Endothelial cell of umbilical vein (primary cell): ENCODE measurements around the gene CGB8. TPM values are rescaled to one million over a fixed set of nuclear protein-coding genes. Genes with fewer than 3 reads are reported as not detected.

Experiments used
- BruUV-seq: library from RNA; stranded (reverse); fragments of 400-500 nt; replicated peaks from 2 replicates; lab custom pipeline; 2021; lab: Mats Ljungman, UMichigan
- CTCF ChIA-PET: fragments of 300-600, 350-600 bp; sonication (Branson Sonifier 250); formaldehyde crosslinking; loops from one replicate; lab custom pipeline; 2021; ENCODE audit warnings: antibody characterized with exemption, inconsistent platforms; lab: Charles Lee
- POLR2A ChIA-PET: fragments of 300-600, 350-600 bp; sonication (Branson Sonifier 250); formaldehyde crosslinking; loops from one replicate; lab custom pipeline; 2021; ENCODE audit warnings: antibody characterized with exemption, inconsistent platforms; lab: Charles Lee
- DNase-seq: peaks from one replicate; pipeline ENCODE4 v3.0.0-alpha.2; 2011; ENCODE audit warnings: low read depth, low spot score
- FAIRE-seq: peaks from 2 replicates; lab custom pipeline; 2011; peaks lifted over from hg19 to GRCh38; lab: Jason Lieb, UNC
- H2AFZ ChIP-seq: 2 replicates; pipeline ENCODE4 v1.6.0; 2012; ENCODE audit warnings: low read depth, low read length, control low read depth, inconsistent platforms
- H3K27ac ChIP-seq: 2 replicates; pipeline ENCODE4 v1.5.1; 2011; ENCODE audit warnings: low read depth, mild to moderate bottlenecking, control low read depth, low read length, moderate library complexity; ENCODE audit not compliant: insufficient read depth
- H3K27me3 ChIP-seq, 2 experiments: 2 replicates each; pipeline versions ENCODE4 v1.6.0 to v1.6.1; 2011; ENCODE audit warnings: low read length in 2 of 2, mixed read lengths in 1 of 2; ENCODE audit not compliant: control insufficient read depth in 2 of 2, insufficient read depth in 2 of 2
- H3K36me3 ChIP-seq, 2 experiments: 2 replicates in 1 of 2; 3 replicates in 1 of 2; pipeline ENCODE4 v1.5.1; 2011; ENCODE audit warnings: low read length in 2 of 2, mild to moderate bottlenecking in 1 of 2, moderate library complexity in 1 of 2; ENCODE audit not compliant: control insufficient read depth in 2 of 2, insufficient read depth in 2 of 2; ENCODE audit errors: extremely low read depth in 1 of 2
- H3K4me1 ChIP-seq: 3 replicates; pipeline ENCODE4 v1.5.1; 2011; ENCODE audit warnings: mild to moderate bottlenecking, low read length; ENCODE audit not compliant: control insufficient read depth, insufficient read depth; ENCODE audit errors: extremely low read depth
- H3K4me2 ChIP-seq: 2 replicates; pipeline ENCODE4 v1.6.1; 2011; ENCODE audit warnings: low read length, control low read depth, mixed read lengths; ENCODE audit not compliant: insufficient read depth
- H3K4me3 ChIP-seq, 3 experiments: fragments of 200-600 bp in 1 of 3; sonication (generic), shearing (Covaris generic) in 1 of 3; replicated peaks in 1 of 3; 2 replicates each; pipeline ENCODE4 v1.5.1; 2011 to 2016; ENCODE audit warnings: control low read depth in 3 of 3, low read length in 3 of 3, mild to moderate bottlenecking in 2 of 3, inconsistent platforms in 1 of 3, low read depth in 1 of 3, moderate library complexity in 1 of 3; ENCODE audit not compliant: insufficient read depth in 1 of 3
- H3K79me2 ChIP-seq: 2 replicates; pipeline ENCODE4 v1.6.0; 2012; ENCODE audit warnings: low read length, inconsistent platforms; ENCODE audit not compliant: control insufficient read depth, insufficient read depth
- H3K9ac ChIP-seq: replicated peaks from 2 replicates; pipeline ENCODE3; 2011; ENCODE audit warnings: low read length, control low read depth; ENCODE audit not compliant: insufficient read depth; ENCODE audit errors: extremely low read depth
- H3K9me1 ChIP-seq: replicated peaks from 3 replicates; pipeline ENCODE4 v1.6.0; 2011; ENCODE audit warnings: mild to moderate bottlenecking, low read length; ENCODE audit not compliant: control insufficient read depth, insufficient read depth; ENCODE audit errors: extremely low read depth
- H3K9me3 ChIP-seq: replicated peaks from 2 replicates; pipeline ENCODE4 v1.5.1; 2012; ENCODE audit warnings: low read length, inconsistent platforms; ENCODE audit not compliant: control insufficient read depth, insufficient read depth
- H4K20me1 ChIP-seq: replicated peaks from 2 replicates; pipeline ENCODE3; 2011; ENCODE audit warnings: mild to moderate bottlenecking, low read length; ENCODE audit not compliant: control insufficient read depth, insufficient read depth; ENCODE audit errors: extremely low read depth
- EZH2 ChIP-seq: IDR thresholded peaks from 2 replicates; pipeline ENCODE4 v1.6.1; 2012; ENCODE audit warnings: borderline replicate concordance, low read depth, mild to moderate bottlenecking, moderate library complexity, low read length, inconsistent platforms; ENCODE audit not compliant: severe bottlenecking
- FOS ChIP-seq: IDR thresholded peaks from 2 replicates; pipeline ENCODE4 v1.6.1; 2011; ENCODE audit warnings: mild to moderate bottlenecking, low read length, moderate library complexity, borderline replicate concordance; ENCODE audit not compliant: insufficient read depth
- GATA2 ChIP-seq: IDR thresholded peaks from 2 replicates; pipeline ENCODE4 v1.7.0; 2011; ENCODE audit warnings: low read depth, mild to moderate bottlenecking, moderate library complexity, mixed read lengths, low read length; ENCODE audit not compliant: insufficient read length, insufficient read depth
- JUN ChIP-seq: IDR thresholded peaks from 2 replicates; pipeline ENCODE4 v1.6.1; 2011; ENCODE audit warnings: borderline replicate concordance, low read depth; ENCODE audit not compliant: insufficient read length, insufficient read depth
- MYC ChIP-seq: IDR thresholded peaks from one replicate; pipeline ENCODE4 v1.6.1; 2011; ENCODE audit warnings: mild to moderate bottlenecking, low read depth, low read length
- POLR2A ChIP-seq: IDR thresholded peaks from 2 replicates; pipeline ENCODE4 v1.6.1; 2012; ENCODE audit warnings: low read depth, mild to moderate bottlenecking, control low read depth, low read length
- POLR2AphosphoS5 ChIP-seq: IDR thresholded peaks from 2 replicates; pipeline ENCODE4 v1.6.1; 2012; ENCODE audit warnings: low read depth, mild to moderate bottlenecking, control low read depth, low read length, moderate library complexity; ENCODE audit not compliant: insufficient read depth
- dilution Hi-C: fragments of 300-500 bp; cut with MboI; formaldehyde crosslinking; loops from one replicate; pipeline ENCODE4 v1.15.0; 2019; ENCODE audit warnings: low sequenced_read_pairs; ENCODE audit not compliant: extremely low pct_ligation_motif_present
- intact Hi-C: fragments of 100-400 bp; cut with micrococcal nuclease; formaldehyde crosslinking; loops from one replicate; pipeline ENCODE4 v1.10.0; 2022
- polyA plus RNA-seq, 4 experiments: library from polyadenylated mRNA; depleted of rRNA in 3 of 4; stranded (reverse) in 3 of 4; unstranded in 1 of 4; fragments of >200 nt; gene quantifications; 2 replicates each; pipeline versions ENCODE4 v1.2.1 to v1.2.3, GENCODE V29; 2011 to 2012; ENCODE audit warnings: missing spikeins in 1 of 4
- total RNA-seq: library from RNA; stranded (reverse); gene quantifications from 2 replicates; pipeline ENCODE4 v1.2.3, GENCODE V29; 2021
- TF ChIP-seq, protein P1 (sequence below), 2 donors: IDR thresholded peaks; 1 replicate in 1 of 2; 2 replicates in 1 of 2; pipeline ENCODE4 v1.5.1; 2011; ENCODE audit warnings: low read length in 2 of 2, mild to moderate bottlenecking in 2 of 2, moderate library complexity in 2 of 2, control low read depth in 1 of 2, inconsistent platforms in 1 of 2, low read depth in 1 of 2; ENCODE audit not compliant: insufficient read depth in 1 of 2; ENCODE audit errors: extremely low read depth in 1 of 2
- TF ChIP-seq, protein P2 (sequence below): IDR thresholded peaks from 2 replicates; pipeline ENCODE4 v1.6.1; 2011; ENCODE audit not compliant: insufficient read depth, insufficient read length

CGB8 gene
- total and polyA plus RNA-seq, 2 donors (not counting 3 experiments of a cell fraction or from before 2014, with no cell fraction given) = not detected

DNA sequence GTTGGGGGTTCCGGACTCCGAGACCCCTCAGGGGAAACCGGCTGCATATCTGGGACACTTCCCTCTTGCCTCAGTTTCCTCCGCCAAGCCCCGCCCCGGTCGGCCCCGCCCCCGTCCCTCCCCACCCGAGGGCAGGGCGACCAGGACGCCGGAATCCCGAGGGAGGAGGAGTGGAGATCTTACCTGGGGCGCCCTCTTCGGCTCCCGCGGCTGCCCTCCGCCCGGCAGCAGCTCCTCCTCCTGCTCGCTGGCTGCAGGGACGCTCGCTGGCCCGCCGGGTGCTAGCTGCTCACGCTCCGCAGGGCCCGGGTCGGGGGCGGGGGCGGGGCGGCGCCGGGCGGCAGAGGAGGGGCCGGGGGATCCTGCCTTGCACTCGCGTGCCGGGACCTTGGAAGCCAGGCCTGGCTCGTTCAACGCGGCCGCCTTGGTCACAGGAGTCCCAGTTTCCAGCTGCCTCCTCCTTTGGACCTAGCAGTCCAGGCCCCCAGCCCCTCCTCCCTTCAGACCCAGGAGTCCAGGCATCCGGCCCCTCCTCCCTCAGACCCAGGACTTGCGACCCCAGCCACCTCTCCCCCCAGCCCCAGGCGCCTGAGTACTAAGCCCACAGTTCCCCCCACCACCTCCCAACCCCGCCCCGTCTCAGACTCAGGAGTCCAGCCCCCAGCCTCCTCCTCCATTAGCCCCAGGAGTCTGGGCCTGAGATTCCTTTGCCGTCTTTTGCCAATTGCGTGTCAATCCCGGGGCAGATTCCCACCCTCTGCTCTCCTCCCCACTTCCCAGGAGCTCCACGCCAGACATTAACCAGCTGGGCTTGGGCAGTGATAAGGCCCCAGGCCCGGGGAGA lies 16.1 kb upstream of the CGB8 start, which contains the start of gene NTF4:
Gene NTF4 (minus strand): TSS at position 51 of the 844 bp plus-strand sequence. CDS start 2,821 bp downstream, outside the sequence.
- DNase-seq (no peak), FAIRE-seq (no peak)
- no peaks in the 10 kb centered on the region for H3K9me1 ChIP-seq
- no peaks in the 10 kb centered on the region for H4K20me1 ChIP-seq
- TF ChIP-seq FOS = no peak
- TF ChIP-seq, protein P1, sequence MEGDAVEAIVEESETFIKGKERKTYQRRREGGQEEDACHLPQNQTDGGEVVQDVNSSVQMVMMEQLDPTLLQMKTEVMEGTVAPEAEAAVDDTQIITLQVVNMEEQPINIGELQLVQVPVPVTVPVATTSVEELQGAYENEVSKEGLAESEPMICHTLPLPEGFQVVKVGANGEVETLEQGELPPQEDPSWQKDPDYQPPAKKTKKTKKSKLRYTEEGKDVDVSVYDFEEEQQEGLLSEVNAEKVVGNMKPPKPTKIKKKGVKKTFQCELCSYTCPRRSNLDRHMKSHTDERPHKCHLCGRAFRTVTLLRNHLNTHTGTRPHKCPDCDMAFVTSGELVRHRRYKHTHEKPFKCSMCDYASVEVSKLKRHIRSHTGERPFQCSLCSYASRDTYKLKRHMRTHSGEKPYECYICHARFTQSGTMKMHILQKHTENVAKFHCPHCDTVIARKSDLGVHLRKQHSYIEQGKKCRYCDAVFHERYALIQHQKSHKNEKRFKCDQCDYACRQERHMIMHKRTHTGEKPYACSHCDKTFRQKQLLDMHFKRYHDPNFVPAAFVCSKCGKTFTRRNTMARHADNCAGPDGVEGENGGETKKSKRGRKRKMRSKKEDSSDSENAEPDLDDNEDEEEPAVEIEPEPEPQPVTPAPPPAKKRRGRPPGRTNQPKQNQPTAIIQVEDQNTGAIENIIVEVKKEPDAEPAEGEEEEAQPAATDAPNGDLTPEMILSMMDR (IDR thresholded peaks at IDR 0.05; ENCODE audit: extremely low read depth in 1 of 2, insufficient read depth in 1 of 2, low read depth in 1 of 2, low read length in 2 of 2) = no peak
- TF ChIP-seq EZH2 = no peak
- TF ChIP-seq JUN = no peak
- no peak for TF ChIP-seq POLR2A
- TF ChIP-seq GATA2 = no peak
- TF ChIP-seq MYC = no peak
- TF ChIP-seq POLR2AphosphoS5 = no peak
- TF ChIP-seq, protein P2, sequence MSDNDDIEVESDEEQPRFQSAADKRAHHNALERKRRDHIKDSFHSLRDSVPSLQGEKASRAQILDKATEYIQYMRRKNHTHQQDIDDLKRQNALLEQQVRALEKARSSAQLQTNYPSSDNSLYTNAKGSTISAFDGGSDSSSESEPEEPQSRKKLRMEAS = no peak
- POLR2A ChIA-PET = no interaction called here
- H3K36me3 ChIP-seq = no peaks in the 10 kb centered on the region
- H3K79me2 ChIP-seq = no peaks in the 10 kb centered on the region
- dilution Hi-C loops = no loop called here
- no peak within 1 kb of the TSS for H3K9ac ChIP-seq
- CTCF ChIA-PET = interaction anchor here (0.6 to 1.9 kb wide), 5 partner anchors 9 to 140 kb away, joined by 3 to 6 read pairs (median 5); no protein-coding TSS in a partner anchor
- intact Hi-C loops = no loop called here
- H3K27me3 ChIP-seq = peaks cover 30 to 40% of the 10 kb centered on the region in 2 experiments
- H3K4me2 ChIP-seq = no peak within 1 kb of the TSS
- no peak within 1 kb of the TSS for H2AFZ ChIP-seq
- H3K27ac ChIP-seq = no peak within 1 kb of the TSS
- no TSS peak for BruUV-seq
- no peak within 1 kb of the TSS for H3K4me3 ChIP-seq
- no peaks in the 10 kb centered on the region for H3K9me3 ChIP-seq
- no peaks in the 10 kb centered on the region for H3K4me1 ChIP-seq
